ENCODE data around the gene GGNBP2.
A peak's percentile ranks its signal among the peaks of the same experiment; 100 is the strongest.

Gene GGNBP2

DNA sequence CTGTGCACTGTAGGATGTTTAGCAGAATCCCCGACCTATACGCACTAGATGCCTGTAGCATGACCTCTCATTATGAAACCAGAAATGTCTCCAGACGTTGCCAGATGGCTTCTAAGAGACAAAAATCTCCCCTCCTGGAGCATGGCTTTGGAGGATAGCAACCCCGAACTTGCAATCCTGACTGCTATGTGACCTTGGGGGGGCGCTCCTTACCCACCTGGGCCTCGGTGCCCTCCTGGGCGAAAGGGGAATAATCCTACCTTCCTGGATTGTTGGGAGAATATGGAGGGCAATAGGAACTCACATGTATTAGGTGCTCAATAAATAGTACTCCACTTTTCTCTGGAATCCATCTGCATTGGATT lies 64.8 kb downstream of the GGNBP2 start:
- POLR2A ChIA-PET (ENCODE audit: low non-redundant PET), result no interaction called here
- TF ChIP-seq, protein P1, sequence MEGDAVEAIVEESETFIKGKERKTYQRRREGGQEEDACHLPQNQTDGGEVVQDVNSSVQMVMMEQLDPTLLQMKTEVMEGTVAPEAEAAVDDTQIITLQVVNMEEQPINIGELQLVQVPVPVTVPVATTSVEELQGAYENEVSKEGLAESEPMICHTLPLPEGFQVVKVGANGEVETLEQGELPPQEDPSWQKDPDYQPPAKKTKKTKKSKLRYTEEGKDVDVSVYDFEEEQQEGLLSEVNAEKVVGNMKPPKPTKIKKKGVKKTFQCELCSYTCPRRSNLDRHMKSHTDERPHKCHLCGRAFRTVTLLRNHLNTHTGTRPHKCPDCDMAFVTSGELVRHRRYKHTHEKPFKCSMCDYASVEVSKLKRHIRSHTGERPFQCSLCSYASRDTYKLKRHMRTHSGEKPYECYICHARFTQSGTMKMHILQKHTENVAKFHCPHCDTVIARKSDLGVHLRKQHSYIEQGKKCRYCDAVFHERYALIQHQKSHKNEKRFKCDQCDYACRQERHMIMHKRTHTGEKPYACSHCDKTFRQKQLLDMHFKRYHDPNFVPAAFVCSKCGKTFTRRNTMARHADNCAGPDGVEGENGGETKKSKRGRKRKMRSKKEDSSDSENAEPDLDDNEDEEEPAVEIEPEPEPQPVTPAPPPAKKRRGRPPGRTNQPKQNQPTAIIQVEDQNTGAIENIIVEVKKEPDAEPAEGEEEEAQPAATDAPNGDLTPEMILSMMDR (conservative IDR thresholded peaks at IDR 0.05; ENCODE audit: low read depth), result no peak

DNA sequence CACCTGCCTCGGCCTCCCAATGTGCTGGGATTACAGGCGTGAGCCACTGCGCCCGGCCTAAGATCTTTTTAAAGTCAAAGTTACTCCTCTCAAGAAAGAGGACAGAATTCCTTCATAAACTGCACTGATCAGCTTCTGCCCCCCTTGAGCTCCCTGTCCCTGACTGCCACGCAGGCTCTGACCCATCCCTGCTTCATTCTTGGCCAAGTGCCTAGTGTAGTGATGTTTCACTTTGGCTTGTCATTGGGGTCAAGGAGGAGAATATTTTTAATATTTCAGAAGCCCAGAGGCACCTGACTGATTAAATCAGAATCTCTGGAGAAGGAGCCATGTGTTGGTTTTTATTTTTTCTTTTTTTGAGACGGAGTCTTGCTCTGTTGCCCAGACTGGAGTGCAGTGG lies 65.8 kb downstream of the GGNBP2 start:
- peak overlapping the region; percentile 82 for H3K27ac ChIP-seq
- POLR2A ChIA-PET (ENCODE audit: low non-redundant PET), result no interaction called here
- CTCF ChIA-PET, result interaction anchor here (0.7 to 1.8 kb wide), 3 partner anchors 15 to 437 kb away, joined by 3 to 5 read pairs (median 5); no protein-coding TSS in a partner anchor
- no peak for DNase-seq (ENCODE audit: low spot score)
- TF ChIP-seq, protein P1 (conservative IDR thresholded peaks at IDR 0.05; ENCODE audit: low read depth), result no peak

More for the DNA sequence above, 64.8 kb downstream of the GGNBP2 start:
- peak overlapping the region; percentile 82 for H3K27ac ChIP-seq
- CTCF ChIA-PET, result interaction anchor here (0.6 kb wide), 3 partner anchors 13 to 75 kb away, joined by 3 to 4 read pairs (median 3); partner anchors contain the start of genes MYO19 and PIGW
- DNase-seq (ENCODE audit: low spot score), result no peak

DNA sequence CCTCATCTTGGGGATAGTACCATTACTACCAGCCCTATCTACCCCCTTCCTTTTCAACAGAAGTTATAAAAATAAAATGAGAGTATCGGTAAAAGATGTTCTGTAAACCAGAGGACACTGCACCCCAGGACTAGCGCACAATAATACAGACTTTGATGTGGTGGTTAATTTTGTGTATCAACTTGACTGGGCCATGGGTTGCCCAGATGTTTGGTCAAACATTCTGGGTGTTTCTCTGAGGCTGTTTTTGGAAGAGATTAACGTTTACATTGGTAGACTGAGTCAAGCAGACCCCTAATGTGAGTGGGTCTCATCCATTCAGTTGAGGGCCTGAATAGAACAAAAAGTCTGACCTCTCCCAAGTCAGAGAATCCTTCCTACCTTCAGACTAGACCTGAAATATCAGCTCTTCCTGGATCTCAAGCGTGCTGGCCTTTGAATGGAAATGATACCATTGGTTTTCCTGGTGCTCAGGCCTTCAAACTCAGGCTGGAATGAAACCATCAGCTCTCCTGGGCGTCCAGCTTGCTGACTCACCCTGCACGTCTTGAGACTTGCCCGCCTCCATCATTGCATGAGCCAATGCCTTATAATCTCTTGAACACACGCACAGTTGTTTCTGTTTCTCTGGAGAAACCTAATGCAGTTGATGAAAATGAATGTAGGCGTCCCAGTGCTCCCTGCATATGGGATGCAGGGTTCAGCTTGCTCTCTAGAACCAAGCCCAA lies 66.8 kb downstream of the GGNBP2 start:
- H3K27ac ChIP-seq, result peak overlapping the region; percentile 82
- POLR2A ChIA-PET (ENCODE audit: low non-redundant PET), result no interaction called here
- peak; percentile 70 for DNase-seq (ENCODE audit: low spot score)
- TF ChIP-seq, protein P1 (conservative IDR thresholded peaks at IDR 0.05; ENCODE audit: low read depth), result no peak
- CTCF ChIA-PET, result interaction anchor here (0.6 to 1.8 kb wide), 3 partner anchors 14 to 763 kb away, joined by 4 to 5 read pairs (median 5); no protein-coding TSS in a partner anchor

DNA sequence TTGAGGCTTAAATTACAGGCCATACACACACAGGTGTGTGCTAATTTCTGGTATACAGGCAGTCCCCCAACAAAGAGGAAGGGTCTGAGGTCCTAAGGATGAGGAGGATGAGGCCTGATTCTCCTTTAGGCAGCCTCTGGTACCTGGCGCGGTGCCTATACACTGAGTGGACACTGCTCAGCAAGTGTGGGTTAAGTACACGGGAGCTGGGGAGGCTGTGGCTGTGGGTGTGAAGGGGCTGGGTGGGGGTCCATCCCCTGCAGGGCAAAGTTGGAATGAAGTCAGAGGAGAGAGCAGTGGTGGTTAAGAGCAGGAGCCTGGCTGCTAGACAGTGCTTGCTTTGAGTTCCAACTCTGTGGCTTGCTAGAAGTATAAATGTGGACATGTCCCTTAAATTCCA lies 67.6 kb downstream of the GGNBP2 start:
- H3K27ac ChIP-seq, result peak overlapping the region; percentile 82
- POLR2A ChIA-PET (ENCODE audit: low non-redundant PET), result no interaction called here
- CTCF ChIA-PET, result interaction anchor here (1.8 kb wide), 1 partner anchor 436 kb away, joined by 5 read pairs; no protein-coding TSS in a partner anchor
- TF ChIP-seq, protein P1 (conservative IDR thresholded peaks at IDR 0.05; ENCODE audit: low read depth), result no peak
- DNase-seq (ENCODE audit: low spot score), result no peak

DNA sequence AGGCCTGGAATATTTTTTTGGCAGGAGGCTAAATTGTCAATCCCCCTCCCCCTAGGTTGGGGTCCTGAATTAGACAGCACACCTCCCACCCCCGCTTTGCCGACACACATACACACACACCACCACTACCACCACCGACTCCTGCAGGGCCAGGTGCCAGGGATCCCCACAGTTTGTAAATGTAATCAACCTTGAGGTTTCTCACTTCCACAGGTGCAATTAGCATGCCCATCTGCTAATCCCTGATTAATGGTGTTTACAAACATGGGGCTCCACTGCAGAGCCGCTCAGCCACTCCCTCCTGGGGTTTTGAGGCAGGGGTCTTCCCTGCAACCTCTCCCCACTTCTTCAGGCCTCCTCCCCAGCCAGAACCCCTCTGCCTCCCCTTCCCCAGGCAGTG lies 68.4 kb downstream of the GGNBP2 start:
- ChIA-PET CTCF (interaction anchor here (1.7 kb wide), 1 partner anchor 10 kb away, joined by 8 read pairs; no protein-coding TSS in a partner anchor), POLR2A (ENCODE audit: low non-redundant PET) (no interaction called here)
- DNase-seq (ENCODE audit: low spot score), result no peak
- peak overlapping the region; percentile 82 for H3K27ac ChIP-seq
- TF ChIP-seq, protein P1 (conservative IDR thresholded peaks at IDR 0.05; ENCODE audit: low read depth), result no peak

DNA sequence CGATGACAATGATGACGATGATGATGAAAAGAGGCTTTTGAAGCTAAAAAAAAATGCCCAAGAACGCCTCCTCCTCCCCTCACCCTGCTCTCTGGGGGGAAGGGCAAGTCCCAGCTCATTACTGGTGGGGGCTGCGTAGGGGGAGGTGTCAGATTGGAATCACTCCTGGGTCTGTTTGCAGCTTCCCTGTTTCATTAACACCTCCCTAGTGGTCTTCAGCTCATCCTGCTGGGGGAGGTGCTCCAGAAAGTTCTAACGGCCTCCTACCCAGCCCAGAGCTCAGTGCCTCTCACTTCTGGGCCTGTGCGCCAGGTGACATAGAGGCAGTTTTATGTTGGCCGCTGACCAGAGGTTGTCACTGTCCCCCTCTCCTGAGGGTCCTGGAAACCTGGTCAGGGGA lies 69.4 kb downstream of the GGNBP2 start:
- H3K27ac ChIP-seq, result no peak overlapping the region
- TF ChIP-seq, protein P1 (conservative IDR thresholded peaks at IDR 0.05; ENCODE audit: low read depth), result no peak
- no peak for DNase-seq (ENCODE audit: low spot score)
- CTCF ChIA-PET, result interaction anchor here (0.7 to 1.7 kb wide), 3 partner anchors 11 to 786 kb away, joined by 4 to 8 read pairs (median 5); no protein-coding TSS in a partner anchor
- POLR2A ChIA-PET (ENCODE audit: low non-redundant PET), result no interaction called here
